ENCODE results near the gene SH3RF2.

DNA sequence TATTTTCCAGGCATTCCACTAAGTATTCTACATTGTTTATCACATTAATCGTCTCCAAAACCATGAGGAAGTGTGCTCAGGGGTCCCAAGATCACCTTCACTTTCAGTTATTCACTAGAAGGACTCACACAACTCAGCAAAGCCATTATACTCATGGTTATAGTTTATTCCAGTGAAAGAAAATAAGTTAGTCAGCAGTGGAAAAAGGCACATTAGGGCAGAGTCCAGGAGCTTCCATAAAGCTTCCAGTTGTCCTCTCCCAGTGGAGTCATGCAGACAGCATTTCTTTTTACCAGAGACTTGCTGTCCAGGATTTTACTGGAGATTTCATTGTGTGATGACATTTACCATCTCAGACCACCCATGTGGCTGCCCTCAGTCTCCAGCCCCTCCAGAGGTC is 51.5 kb downstream of the SH3RF2 start:
- TF ChIP-seq FOXP2 (optimal IDR thresholded peaks at IDR 0.05; ENCODE audit: borderline replicate concordance, extremely low read depth, extremely low read length, insufficient read depth) (no peak), POLR2AphosphoS5 (IDR thresholded peaks at IDR 0.05; ENCODE audit: low read depth, low read length) (no peak), SIN3A (IDR thresholded peaks at IDR 0.05; ENCODE audit: borderline replicate concordance, insufficient read depth, low read length) (no peak)
